Neuronal stem cell (in vitro differentiated cells): ENCODE measurements around the gene CRB3.

Experiments
- DNase-seq: peaks from one replicate; pipeline ENCODE4 v3.0.0-alpha.2; 2013; ENCODE audit warnings: low spot score
- H2AFZ ChIP-seq: one replicate; pipeline ENCODE4 v1.6.1; 2013; ENCODE audit warnings: mild to moderate bottlenecking, low read length, inconsistent platforms
- H2AK5ac ChIP-seq: 2 replicates; pipeline ENCODE4 v1.6.1; 2013; ENCODE audit warnings: low read depth, mild to moderate bottlenecking, inconsistent platforms, low read length, moderate library complexity, mixed read lengths
- H2BK120ac ChIP-seq: 2 replicates; pipeline ENCODE4 v1.6.1; 2013; ENCODE audit warnings: low read depth, mild to moderate bottlenecking, inconsistent platforms, low read length, moderate library complexity, mixed read lengths
- H2BK12ac ChIP-seq: one replicate; pipeline ENCODE4 v1.6.1; 2013; ENCODE audit warnings: low read length, inconsistent platforms
- H2BK15ac ChIP-seq: 2 replicates; pipeline ENCODE4 v1.6.1; 2013; ENCODE audit warnings: mild to moderate bottlenecking, low read length, inconsistent platforms, mixed read lengths
- H2BK5ac ChIP-seq: one replicate; pipeline ENCODE4 v1.6.1; 2013; ENCODE audit warnings: inconsistent platforms, mild to moderate bottlenecking, low read length, moderate library complexity
- H3K14ac ChIP-seq: one replicate; pipeline ENCODE4 v1.6.1; 2013; ENCODE audit warnings: low read length, inconsistent platforms
- H3K18ac ChIP-seq: 2 replicates; pipeline ENCODE4 v1.6.1; 2013; ENCODE audit warnings: low read length, inconsistent platforms
- H3K23ac ChIP-seq: 2 replicates; pipeline ENCODE4 v1.6.1; 2013; ENCODE audit warnings: low read depth, mild to moderate bottlenecking, mixed read lengths, low read length, inconsistent platforms; ENCODE audit not compliant: poor library complexity
- H3K27ac ChIP-seq: replicated peaks from 3 replicates; pipeline ENCODE4 v1.5.1; 2013; ENCODE audit warnings: low read length, inconsistent platforms
- H3K27me3 ChIP-seq, 3 experiments: 2 replicates each; pipeline ENCODE4 v1.6.1; 2013; ENCODE audit warnings: low read length in 3 of 3, mild to moderate bottlenecking in 2 of 3, inconsistent platforms in 1 of 3, low read depth in 1 of 3, mixed read lengths in 1 of 3, moderate library complexity in 1 of 3; ENCODE audit not compliant: control insufficient read depth in 3 of 3, insufficient read depth in 3 of 3
- H3K36me3 ChIP-seq, 2 donors: replicated peaks in 1 of 2; 2 replicates each; pipeline ENCODE4 v1.6.1; 2013; ENCODE audit warnings: low read length in 2 of 2; ENCODE audit not compliant: control insufficient read depth in 2 of 2, insufficient read depth in 2 of 2
- H3K4ac ChIP-seq: 2 replicates; pipeline ENCODE4 v1.6.1; 2013; ENCODE audit warnings: inconsistent platforms, mild to moderate bottlenecking, low read length, moderate library complexity
- H3K4me1 ChIP-seq, 2 donors: 1 replicate in 1 of 2; 2 replicates in 1 of 2; pipeline ENCODE4 v1.6.1; 2013; ENCODE audit warnings: low read length in 2 of 2, low read depth in 1 of 2; ENCODE audit not compliant: control insufficient read depth in 2 of 2, insufficient read depth in 1 of 2
- H3K4me2 ChIP-seq: one replicate; pipeline ENCODE4 v1.6.1; 2013; ENCODE audit warnings: mild to moderate bottlenecking, low read length, inconsistent platforms; ENCODE audit not compliant: insufficient read depth, poor library complexity, severe bottlenecking
- H3K4me3 ChIP-seq, 2 donors: 2 replicates each; pipeline ENCODE4 v1.5.1; 2013; ENCODE audit warnings: low read length in 2 of 2, mild to moderate bottlenecking in 2 of 2, inconsistent platforms in 1 of 2, moderate library complexity in 1 of 2
- H3K79me1 ChIP-seq: one replicate; pipeline ENCODE4 v1.6.1; 2013; ENCODE audit warnings: low read depth, mild to moderate bottlenecking, inconsistent platforms, low read length, moderate library complexity
- H3K9ac ChIP-seq: one replicate; pipeline ENCODE4 v1.6.1; 2013; ENCODE audit warnings: mild to moderate bottlenecking, low read depth, low read length, inconsistent platforms; ENCODE audit not compliant: poor library complexity
- H3K9me3 ChIP-seq, 2 donors: replicated peaks in 1 of 2; 2 replicates each; pipeline versions ENCODE3 to v1.6.1; 2013; ENCODE audit warnings: low read length in 2 of 2, mild to moderate bottlenecking in 2 of 2, inconsistent platforms in 1 of 2, low read depth in 1 of 2, mixed read lengths in 1 of 2, moderate library complexity in 1 of 2; ENCODE audit not compliant: control insufficient read depth in 2 of 2, insufficient read depth in 1 of 2
- H4K8ac ChIP-seq: one replicate; pipeline ENCODE4 v1.6.1; 2013; ENCODE audit warnings: low read depth, mild to moderate bottlenecking, inconsistent platforms, low read length, moderate library complexity
- H4K91ac ChIP-seq: one replicate; pipeline ENCODE4 v1.6.1; 2013; ENCODE audit warnings: low read length, low read depth, mild to moderate bottlenecking, inconsistent platforms; ENCODE audit not compliant: poor library complexity
- WGBS, 2 donors: extraction: QIAGEN DNeasy Blood & Tissue Kit; methylation state at CpG; one replicate each; pipeline ENCODE4 v1.1.7; 2013; ENCODE audit warnings: missing lambda C conversion rate in 2 of 2, mixed read lengths in 1 of 2; ENCODE audit not compliant: insufficient read length in 2 of 2, insufficient replicate concordance in 1 of 2; ENCODE audit errors: extremely low coverage in 2 of 2; 5-methylcytosine and 5-hydroxymethylcytosine counted together

Gene CRB3

DNA sequence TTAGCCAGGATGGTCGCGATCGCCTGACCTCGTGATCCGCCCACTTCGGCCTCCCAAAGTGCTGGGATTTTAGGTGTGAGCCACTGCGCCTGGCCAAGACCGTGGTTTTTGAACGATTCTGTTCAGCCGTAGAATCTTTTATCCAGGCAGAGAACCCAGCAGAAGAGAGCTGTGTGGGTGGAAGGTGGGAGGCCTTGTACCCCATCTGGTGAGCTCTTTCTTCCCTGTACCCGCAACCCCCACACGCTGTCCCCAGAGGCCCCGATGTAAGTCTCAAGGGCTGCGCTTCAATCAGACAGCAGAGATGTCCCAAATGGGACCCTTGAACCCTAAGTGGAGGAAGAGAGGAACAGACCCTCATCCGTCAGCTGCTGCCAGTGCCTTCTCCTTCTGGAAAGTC, 8.1 kb upstream of the CRB3 start:
- H3K4me2 ChIP-seq, result no peak overlapping the region
- no peak overlapping the region for H2AK5ac ChIP-seq
- peaks cover 12 to 22% of the 10 kb centered on the region in 2 donors for H3K9me3 ChIP-seq
- peaks cover 5% of the 10 kb centered on the region in 2 donors for H3K4me1 ChIP-seq
- H3K27ac ChIP-seq, result no peak overlapping the region
- H2AFZ ChIP-seq, result no peak overlapping the region
- no peak overlapping the region for H2BK5ac ChIP-seq
- H2BK15ac ChIP-seq, result no peak overlapping the region
- H3K14ac ChIP-seq, result no peak overlapping the region
- no peak overlapping the region for H2BK12ac ChIP-seq
- no peak for DNase-seq
- no peak overlapping the region for H2BK120ac ChIP-seq
- peak overlapping the region; percentile 21 for H3K9ac ChIP-seq
- H3K18ac ChIP-seq, result no peak overlapping the region
- no peak overlapping the region for H3K23ac ChIP-seq
- H3K36me3 ChIP-seq, result peaks cover 21 to 56% of the 10 kb centered on the region in 2 donors
- H4K8ac ChIP-seq, result no peak overlapping the region
- WGBS, 2 donors, result no CpG with 5 or more reads among the region's 15 CpGs
- peaks cover 6% of the 10 kb centered on the region for H3K79me1 ChIP-seq
- H3K4me3 ChIP-seq, result no peak overlapping the region
- no peaks in the 10 kb centered on the region for H3K27me3 ChIP-seq
- no peak overlapping the region for H4K91ac ChIP-seq
- no peak overlapping the region for H3K4ac ChIP-seq

DNA sequence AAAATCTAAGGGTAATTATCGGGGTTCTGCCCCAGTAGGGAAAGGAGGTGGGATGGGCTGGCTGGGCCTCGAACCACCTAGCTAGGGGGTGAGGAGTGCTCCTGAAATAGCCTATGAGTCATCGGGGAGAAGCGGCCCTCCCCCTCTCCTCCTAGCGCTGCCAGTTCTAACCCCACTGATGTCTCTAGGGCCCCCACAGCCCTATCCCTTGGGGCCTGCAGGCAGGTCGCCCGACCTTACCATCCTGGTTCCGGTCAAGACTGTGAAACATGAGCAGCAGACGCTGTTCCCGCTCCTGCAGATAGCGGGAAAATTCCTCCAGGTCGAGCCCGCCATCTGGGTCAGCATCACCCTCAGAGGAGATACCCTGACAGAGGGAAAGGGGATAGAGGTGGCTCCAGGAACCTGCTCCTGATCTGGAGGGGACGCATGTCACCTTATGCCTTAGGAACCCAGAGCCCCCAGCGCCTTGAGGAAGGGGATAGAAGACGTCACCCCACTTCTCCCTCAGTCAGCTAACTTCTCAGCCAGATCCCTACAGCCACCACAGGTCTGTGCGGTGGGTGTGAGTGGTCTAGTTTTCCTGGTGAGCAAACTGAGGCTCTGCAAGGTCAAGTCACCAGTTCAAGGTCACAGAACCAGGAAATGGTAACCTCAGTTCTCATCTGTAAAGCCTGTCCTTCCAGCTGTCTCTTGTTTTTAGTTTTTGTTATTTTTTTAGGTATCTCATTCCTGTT, 5.9 kb upstream of the CRB3 start:
- H3K4me2 ChIP-seq, result peak overlapping the region; percentile 94
- H3K27me3 ChIP-seq, result peaks cover 0 to 11% (median 7%) of the 10 kb centered on the region in 3 experiments
- no peak overlapping the region for H3K4ac ChIP-seq
- no peak overlapping the region for H3K23ac ChIP-seq
- peaks cover 12 to 22% of the 10 kb centered on the region in 2 donors for H3K9me3 ChIP-seq
- H3K18ac ChIP-seq, result no peak overlapping the region
- H3K36me3 ChIP-seq, result peaks cover 13 to 37% of the 10 kb centered on the region in 2 donors
- peak overlapping the region in 1 of 2 donors; percentile 51 for H3K4me3 ChIP-seq
- no peak overlapping the region for H4K91ac ChIP-seq
- H2AFZ ChIP-seq, result no peak overlapping the region
- no peak overlapping the region for H3K27ac ChIP-seq
- no peak for DNase-seq
- WGBS, 2 donors, result no CpG with 5 or more reads among the region's 17 CpGs
- H2BK5ac ChIP-seq, result peak overlapping the region; percentile 71
- no peak overlapping the region for H2AK5ac ChIP-seq
- no peak overlapping the region for H2BK15ac ChIP-seq
- no peak overlapping the region for H2BK12ac ChIP-seq
- H3K14ac ChIP-seq, result no peak overlapping the region
- H3K4me1 ChIP-seq, result peaks cover 5% of the 10 kb centered on the region in 2 donors
- no peak overlapping the region for H2BK120ac ChIP-seq
- H3K9ac ChIP-seq, result no peak overlapping the region
- H4K8ac ChIP-seq, result no peak overlapping the region
- H3K79me1 ChIP-seq, result peaks cover 6% of the 10 kb centered on the region

DNA sequence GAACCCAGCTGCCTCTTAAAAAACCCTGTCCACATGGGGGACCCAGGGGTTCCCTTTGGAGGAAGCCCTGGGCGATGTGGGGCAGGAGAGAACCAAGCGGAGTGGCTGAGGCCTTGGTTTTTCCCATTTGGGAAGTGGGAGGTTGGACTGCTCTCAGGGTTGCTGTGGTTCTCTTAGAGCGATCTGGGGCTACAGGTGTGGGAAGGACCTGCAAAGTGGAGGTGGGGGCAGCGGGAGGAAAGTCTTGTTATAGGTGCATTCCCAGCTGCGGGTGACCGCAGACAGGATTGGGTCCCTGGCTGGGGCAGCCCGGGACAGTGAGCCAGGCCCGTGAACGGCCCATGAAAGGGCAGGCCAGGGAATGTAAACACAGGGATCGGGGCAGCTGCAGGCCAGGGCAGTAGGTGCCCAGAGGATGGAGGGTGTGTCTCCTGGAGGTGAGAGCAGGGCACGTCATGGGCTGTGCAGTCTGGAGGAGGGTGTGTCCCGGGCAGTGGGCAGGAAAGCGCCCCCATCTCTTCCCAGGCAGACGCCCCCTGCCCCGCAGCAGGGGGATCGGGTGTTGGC, 5.3 kb upstream of the CRB3 start:
- Histone ChIP-seq H3K36me3 (peaks cover 12 to 31% of the 10 kb centered on the region in 2 donors), H2BK12ac (no peak overlapping the region), H2BK15ac (peak overlapping the region; percentile 39), H4K8ac (no peak overlapping the region), H2BK120ac (no peak overlapping the region), H3K4me3 (peak overlapping the region; percentile 51 to 85), H3K23ac (peak overlapping the region; percentile 85), H3K27me3 (peaks cover under 1 to 17% (median 11%) of the 10 kb centered on the region in 3 experiments), H3K4ac (no peak overlapping the region), H3K4me1 (peaks cover 5% of the 10 kb centered on the region in 2 donors), H3K9ac (peak overlapping the region; percentile 72), H3K27ac (no peak overlapping the region), H3K4me2 (peak overlapping the region; percentile 94), H3K14ac (no peak overlapping the region), H2AFZ (peak overlapping the region; percentile 96), H3K79me1 (peaks cover 6% of the 10 kb centered on the region), H2AK5ac (peak overlapping the region; percentile 88), H4K91ac (no peak overlapping the region), H2BK5ac (peak overlapping the region; percentile 71), H3K18ac (peak overlapping the region; percentile 76), H3K9me3 (peaks cover 9 to 17% of the 10 kb centered on the region in 2 donors)
- no CpG with 5 or more reads among the region's 16 CpGs for WGBS, 2 donors
- no peak for DNase-seq
